ENCODE data around the gene COL4A4. TPM values are rescaled to one million over a fixed set of nuclear protein-coding genes. Genes with fewer than 3 reads are reported as not detected.

The COL4A4 gene
- total and polyA plus RNA-seq, 2 of the 4 experiments (the other 2 are of a cell fraction) = 0.02 TPM; not detected in 1

- Histone ChIP-seq H3K27ac (ENCODE audit: insufficient read depth, low read length) (no peak overlapping the region), H2BK120ac (ENCODE audit: low read depth, low read length) (no peak overlapping the region), H2BK20ac (ENCODE audit: low read depth, low read length) (no peak overlapping the region), H2AK5ac (ENCODE audit: low read depth, low read length) (no peak overlapping the region), H3K4me3 (ENCODE audit: insufficient read depth, low read depth, low read length) (no peak overlapping the region), H4K20me1 (ENCODE audit: insufficient read depth, low read length) (no peaks in the 10 kb centered on the region), H3K18ac (ENCODE audit: low read depth, low read length) (no peak overlapping the region), H3K23ac (ENCODE audit: low read depth, low read length) (no peak overlapping the region), H3K27me3 (ENCODE audit: control insufficient read depth, insufficient read depth, low read length) (peaks cover 32% of the 10 kb centered on the region), H2AFZ (replicated peaks; ENCODE audit: low read length, poor library complexity) (no peak overlapping the region), H3K56ac (ENCODE audit: extremely low read depth, insufficient read depth, low read length) (no peak overlapping the region), H2BK15ac (ENCODE audit: low read depth, low read length) (no peak overlapping the region), H4K5ac (ENCODE audit: low read depth, low read length) (no peak overlapping the region), H3K9me3 (ENCODE audit: control insufficient read depth, insufficient read depth, low read length) (no peaks in the 10 kb centered on the region), H3K36me3 (ENCODE audit: control insufficient read depth, insufficient read depth, low read length) (no peaks in the 10 kb centered on the region), H3K4me1 (ENCODE audit: control insufficient read depth, insufficient read depth, low read length) (no peaks in the 10 kb centered on the region), H3K14ac (replicated peaks; ENCODE audit: low read depth, low read length) (no peak overlapping the region), H3K79me1 (ENCODE audit: low read depth in 1 of 2, low read length in 2 of 2) (no peaks in the 10 kb centered on the region), H4K8ac (ENCODE audit: low read depth in 2 of 2, low read length in 2 of 2) (no peak overlapping the region), H3K9ac (ENCODE audit: low read depth, low read length) (no peak overlapping the region), H4K91ac (ENCODE audit: insufficient read depth, low read depth, low read length) (no peak overlapping the region), H3K9me1 (ENCODE audit: insufficient read depth, low read length) (no peaks in the 10 kb centered on the region), H3K4me2 (ENCODE audit: low read depth, low read length) (no peak overlapping the region), H2BK5ac (ENCODE audit: low read depth, low read length, poor library complexity, severe bottlenecking) (no peak overlapping the region), H3K4ac (ENCODE audit: low read depth, low read length) (no peak overlapping the region), H2AK9ac (replicated peaks; ENCODE audit: low read depth, low read length, poor library complexity) (no peak overlapping the region)
- WGBS, 2 experiments (ENCODE audit: extremely low coverage in 2 of 2, insufficient read length in 1 of 2) = no CpG with 5 or more reads among the region's 5 CpGs
- no TSS peak for BruUV-seq (replicated peaks)
- ChIA-PET POLR2A (ENCODE audit: unreplicated experiment) (no interaction called here), CTCF (interaction anchor here (0.9 to 2.5 kb wide), 2 partner anchors 103 to 631 kb away, joined by 4 to 10 read pairs; no protein-coding TSS in a partner anchor)
- intact Hi-C loops (cut with micrococcal nuclease) = loop anchor here (10.0 kb wide), 1 partner anchor 270 kb away; no protein-coding TSS in a partner anchor
- no peak for DNase-seq
- dilution Hi-C loops (cut with HindIII; ENCODE audit: low sequenced_read_pairs, unreplicated experiment) = no loop called here
- ATAC-seq (ENCODE audit: low read depth) = no peak
- TF ChIP-seq RAD21 (IDR thresholded peaks at IDR 0.05; ENCODE audit: low read length) (no peak), ELK1 (IDR thresholded peaks at IDR 0.05; ENCODE audit: borderline replicate concordance, low read depth, low read length) (no peak)
- in situ Hi-C loops (cut with MboI; ENCODE audit: low sequenced_read_pairs) = loop anchor here (5.0 to 10.0 kb wide), 2 partner anchors 108 to 630 kb away; no protein-coding TSS in a partner anchor
These were observed 29.4 kb downstream of the COL4A4 start for GRCh38 chr2:227134591-227134990.
